Measurements from ENCODE around the gene OSBPL2.

The OSBPL2 gene

GRCh38 chr20:62337558-62338293, 99.4 kb downstream of the OSBPL2 start:
- TF ChIP-seq, protein P1, sequence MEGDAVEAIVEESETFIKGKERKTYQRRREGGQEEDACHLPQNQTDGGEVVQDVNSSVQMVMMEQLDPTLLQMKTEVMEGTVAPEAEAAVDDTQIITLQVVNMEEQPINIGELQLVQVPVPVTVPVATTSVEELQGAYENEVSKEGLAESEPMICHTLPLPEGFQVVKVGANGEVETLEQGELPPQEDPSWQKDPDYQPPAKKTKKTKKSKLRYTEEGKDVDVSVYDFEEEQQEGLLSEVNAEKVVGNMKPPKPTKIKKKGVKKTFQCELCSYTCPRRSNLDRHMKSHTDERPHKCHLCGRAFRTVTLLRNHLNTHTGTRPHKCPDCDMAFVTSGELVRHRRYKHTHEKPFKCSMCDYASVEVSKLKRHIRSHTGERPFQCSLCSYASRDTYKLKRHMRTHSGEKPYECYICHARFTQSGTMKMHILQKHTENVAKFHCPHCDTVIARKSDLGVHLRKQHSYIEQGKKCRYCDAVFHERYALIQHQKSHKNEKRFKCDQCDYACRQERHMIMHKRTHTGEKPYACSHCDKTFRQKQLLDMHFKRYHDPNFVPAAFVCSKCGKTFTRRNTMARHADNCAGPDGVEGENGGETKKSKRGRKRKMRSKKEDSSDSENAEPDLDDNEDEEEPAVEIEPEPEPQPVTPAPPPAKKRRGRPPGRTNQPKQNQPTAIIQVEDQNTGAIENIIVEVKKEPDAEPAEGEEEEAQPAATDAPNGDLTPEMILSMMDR (conservative IDR thresholded peaks at IDR 0.05; ENCODE audit: control insufficient read depth, insufficient read depth, low read depth, low read length), result no peak
- H3K4me3 ChIP-seq (ENCODE audit: control insufficient read depth, low read depth, low read length), result no peak overlapping the region
- no peak for DNase-seq (ENCODE audit: low read depth)

DNA sequence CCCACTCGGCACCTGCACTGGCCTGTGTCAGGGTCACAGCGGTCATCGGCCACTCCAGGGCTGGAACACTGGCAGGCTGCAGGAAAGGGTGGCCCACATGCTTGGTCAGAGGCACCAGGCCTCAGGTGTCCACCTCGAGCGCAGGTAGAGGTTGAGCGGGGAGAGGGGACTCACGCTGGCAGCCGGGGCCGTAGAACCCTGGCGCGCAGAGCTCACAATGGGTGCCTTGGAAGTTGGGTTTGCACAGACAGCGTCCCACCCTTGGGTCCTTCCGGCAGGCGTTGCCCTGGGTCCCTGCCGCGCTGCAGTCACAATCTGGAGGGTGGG, 99.9 kb downstream of the OSBPL2 start:
- no peak overlapping the region for H3K4me3 ChIP-seq (ENCODE audit: control insufficient read depth, low read depth, low read length)
- no peak for DNase-seq (ENCODE audit: low read depth)
- TF ChIP-seq, protein P1 (conservative IDR thresholded peaks at IDR 0.05; ENCODE audit: control insufficient read depth, insufficient read depth, low read depth, low read length), result no peak

DNA sequence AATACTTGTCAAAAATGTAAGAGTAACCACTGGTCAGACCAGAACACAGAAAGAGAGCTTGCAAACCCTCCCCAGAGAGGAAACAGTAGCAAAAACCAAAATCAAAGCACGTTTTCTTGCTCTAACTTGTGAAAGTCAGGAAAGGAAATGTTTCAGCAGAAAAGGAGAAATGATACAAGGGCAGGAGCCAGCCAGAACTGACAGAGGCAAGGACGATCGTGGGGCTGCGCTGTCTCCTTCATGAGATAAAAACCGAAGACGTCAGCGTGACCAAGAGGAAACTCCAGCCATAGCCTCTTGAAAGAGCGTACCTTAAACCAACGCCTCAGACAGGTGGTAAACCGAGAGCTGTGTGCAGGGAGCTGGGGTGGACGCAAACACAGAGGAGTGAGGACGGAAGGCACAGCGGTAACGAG, 101.3 kb downstream of the OSBPL2 start:
- no peak overlapping the region for H3K4me3 ChIP-seq (ENCODE audit: control insufficient read depth, low read depth, low read length)
- no peak for DNase-seq (ENCODE audit: low read depth)
- TF ChIP-seq, protein P1 (conservative IDR thresholded peaks at IDR 0.05; ENCODE audit: control insufficient read depth, insufficient read depth, low read depth, low read length), result no peak

- TF ChIP-seq, protein P1 (conservative IDR thresholded peaks at IDR 0.05; ENCODE audit: control insufficient read depth, insufficient read depth, low read depth, low read length), result no peak
- DNase-seq (ENCODE audit: low read depth), result no peak
- no peak overlapping the region for H3K4me3 ChIP-seq (ENCODE audit: control insufficient read depth, low read depth, low read length)
These were observed 104.6 kb downstream of the OSBPL2 start for GRCh38 chr20:62342910-62343309.

GRCh38 chr20:62344092-62344491, 105.8 kb downstream of the OSBPL2 start:
- TF ChIP-seq, protein P1 (conservative IDR thresholded peaks at IDR 0.05; ENCODE audit: control insufficient read depth, insufficient read depth, low read depth, low read length), result no peak
- H3K4me3 ChIP-seq (ENCODE audit: control insufficient read depth, low read depth, low read length), result no peak overlapping the region
- DNase-seq (ENCODE audit: low read depth), result no peak

- TF ChIP-seq, protein P1 (conservative IDR thresholded peaks at IDR 0.05; ENCODE audit: control insufficient read depth, insufficient read depth, low read depth, low read length), result no peak
- DNase-seq (ENCODE audit: low read depth), result no peak
- no peak overlapping the region for H3K4me3 ChIP-seq (ENCODE audit: control insufficient read depth, low read depth, low read length)
These were observed 106.5 kb downstream of the OSBPL2 start for GRCh38 chr20:62344782-62345181.
